Amniotic epithelial cell (primary cell): ENCODE results near the gene ARID4B.

Source experiments
- DNase-seq: peaks from one replicate; pipeline ENCODE4 v3.0.0-alpha.2; 2010; ENCODE audit warnings: low read depth

Gene ARID4B

DNA sequence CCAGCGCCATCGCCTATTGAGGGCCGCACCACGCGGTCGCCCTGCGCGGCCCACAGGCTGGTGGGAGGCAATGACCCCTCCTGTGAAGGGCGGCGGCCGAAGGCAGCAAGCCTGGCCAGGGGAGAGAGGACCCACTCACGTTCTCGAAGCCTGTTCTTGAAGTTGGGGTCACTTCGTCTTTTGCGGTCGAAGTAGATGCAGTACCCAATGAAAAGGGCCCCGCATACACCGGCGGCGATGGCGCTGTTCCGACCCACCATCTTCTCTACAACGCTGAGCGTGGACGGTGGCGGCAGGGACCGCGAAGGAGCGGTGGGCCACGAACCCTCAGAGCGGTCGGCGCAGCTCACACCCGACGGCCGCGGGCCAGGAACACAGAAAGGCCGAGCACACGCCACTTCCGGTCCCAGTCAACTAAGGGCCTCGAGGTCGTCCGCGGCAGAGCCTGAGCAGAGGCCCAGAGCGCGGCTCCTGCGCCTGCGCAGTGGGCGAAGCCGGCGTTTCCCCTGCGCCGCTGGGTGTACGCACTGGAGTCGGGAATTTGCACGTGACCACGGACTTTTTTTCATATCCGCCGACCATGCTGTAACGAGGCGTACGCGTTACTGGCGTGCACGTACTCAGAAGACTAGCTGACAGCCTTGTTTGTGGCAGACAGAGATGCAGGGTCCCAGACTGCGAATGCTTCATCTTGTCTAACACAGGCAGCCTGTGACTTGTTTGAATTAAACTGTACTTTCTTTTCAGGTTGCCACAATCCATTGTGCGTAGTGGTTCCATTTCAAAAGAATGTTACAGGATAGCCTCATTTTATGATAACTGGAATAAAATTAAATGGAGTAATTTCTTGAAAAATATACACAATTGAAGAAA lies 199.3 kb downstream of the ARID4B start, which contains the start of gene TOMM20:
TSS of gene TOMM20 (minus strand) at position 382 of the 873 bp plus-strand sequence. CDS start at position 260, 122 bp downstream.
- DNase-seq = peak; percentile 97

DNA sequence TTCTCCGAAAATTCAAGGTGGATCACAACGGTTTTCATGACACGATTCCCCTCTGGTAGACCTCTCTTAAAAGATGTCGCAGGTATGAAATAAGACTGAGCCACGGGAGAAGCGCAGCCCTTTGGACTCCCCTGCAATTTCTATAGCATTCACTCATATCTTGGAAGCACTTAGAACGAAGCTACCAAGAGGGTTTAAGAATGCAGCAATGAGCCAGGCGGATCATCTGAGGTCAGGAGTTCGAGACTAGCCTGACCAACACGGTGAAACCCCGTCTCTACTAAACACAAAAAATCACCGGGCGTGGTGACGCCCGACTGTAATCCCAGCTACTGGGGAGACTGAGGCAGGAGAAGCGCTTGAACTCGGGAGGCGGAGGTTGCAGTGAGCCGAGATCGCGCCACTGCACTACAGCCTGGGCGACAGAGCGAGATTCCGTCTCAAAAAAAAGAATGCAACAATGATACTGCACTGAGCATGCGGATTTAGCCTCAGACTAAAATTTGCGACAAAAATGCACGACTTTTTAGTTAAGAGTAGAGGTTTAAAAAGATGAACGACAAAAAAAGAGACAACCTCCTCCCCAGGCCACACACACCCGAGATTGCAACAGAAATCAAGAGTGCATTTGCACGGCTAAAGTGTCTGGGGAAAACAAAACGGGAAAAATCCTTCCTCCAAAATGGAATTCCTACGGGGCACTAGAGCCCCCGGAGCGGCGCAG lies 200.1 kb downstream of the ARID4B start:
- DNase-seq = peak; percentile 26

DNA sequence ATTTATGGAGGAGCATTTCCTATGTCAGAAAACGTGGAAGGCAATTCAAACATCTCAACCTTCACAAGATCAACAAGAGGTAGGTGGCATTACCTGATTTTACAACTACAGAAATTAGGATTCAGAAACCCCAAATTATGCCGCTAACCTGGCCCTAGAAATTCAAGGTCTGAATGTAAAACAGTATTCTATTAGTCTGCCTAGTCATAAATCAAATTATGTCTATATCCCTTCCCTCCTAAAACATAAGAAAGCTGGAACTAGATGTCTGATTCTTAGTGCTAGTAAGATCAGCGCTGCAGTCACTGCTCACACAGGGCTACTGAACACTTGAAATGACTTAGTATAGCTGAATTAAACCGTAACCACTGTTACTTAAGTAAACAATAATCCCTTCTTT lies 200.8 kb downstream of the ARID4B start:
- no peak for DNase-seq

DNA sequence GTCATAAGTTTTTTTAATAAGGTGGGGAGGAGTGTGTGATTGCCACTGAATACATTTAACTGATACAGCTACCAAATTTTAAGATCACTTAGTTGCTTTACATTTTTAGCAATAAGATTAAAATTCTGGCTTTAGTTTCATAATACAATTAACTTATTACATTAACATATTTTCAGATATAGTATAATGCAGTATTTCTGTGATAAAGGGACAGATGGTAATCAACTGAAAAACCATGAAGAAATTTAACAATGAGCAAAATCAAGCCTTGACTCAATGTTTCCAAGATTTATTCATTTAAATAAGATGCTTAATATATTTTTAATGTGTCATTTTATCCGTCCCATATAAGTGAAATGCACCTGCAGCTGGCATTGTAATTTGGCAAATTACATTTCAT lies 203.3 kb downstream of the ARID4B start:
- DNase-seq = no peak

DNA sequence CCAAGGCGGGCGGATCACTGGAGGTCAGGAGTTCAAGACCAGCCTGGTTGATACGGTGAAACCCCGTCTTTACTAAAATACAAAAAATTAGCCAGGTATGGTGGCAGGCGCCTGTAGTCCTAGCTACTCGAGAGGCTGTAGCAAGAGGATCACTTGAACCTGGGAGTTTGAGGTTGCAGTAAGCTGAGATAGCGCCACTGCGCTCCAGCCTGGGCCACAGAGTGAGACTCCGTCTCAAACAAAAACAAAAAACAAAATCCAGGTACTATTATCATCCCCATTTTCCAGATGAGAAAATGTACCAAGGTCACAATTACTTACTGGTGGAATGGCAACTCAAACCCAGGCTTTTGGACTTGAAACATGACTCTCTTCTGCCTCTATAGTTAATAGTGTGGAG lies 203.9 kb downstream of the ARID4B start:
- DNase-seq = no peak

DNA sequence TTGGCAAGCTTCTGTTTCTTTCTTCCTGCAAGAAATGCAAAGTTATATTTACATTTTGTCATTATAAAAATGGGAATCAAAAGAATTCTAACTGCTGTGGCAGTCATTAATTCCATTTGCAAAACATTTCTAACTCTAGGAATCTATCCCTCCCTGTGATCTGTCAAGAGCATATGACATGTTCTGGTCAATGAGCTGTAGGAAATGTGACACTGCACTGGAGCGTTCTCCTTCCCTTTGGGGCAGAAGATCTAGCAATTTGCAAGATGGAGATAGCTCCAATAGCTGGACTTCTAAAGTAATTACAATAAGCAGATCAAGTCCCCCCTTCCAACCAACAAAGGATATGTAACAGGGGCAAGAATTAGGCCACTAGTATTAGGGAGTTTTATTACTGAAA lies 205.6 kb downstream of the ARID4B start:
- no peak for DNase-seq
